Measurements from ENCODE around the gene NAT10. TPM values are rescaled to one million over a fixed set of nuclear protein-coding genes. Genes with fewer than 3 reads are reported as not detected.

The NAT10 gene
- total and polyA plus RNA-seq, 3 experiments from 2014 or later: 40.1 to 148 (median 143) TPM

- DNase-seq: no peak
- Mint-ChIP-seq H3K9me3 (no peaks in the 10 kb centered on the region), H3K36me3 (no peaks in the 10 kb centered on the region), H3K4me3 (no peak overlapping the region), H3K27ac (no peak overlapping the region), H3K4me1 (no peaks in the 10 kb centered on the region), H3K27me3 (peaks cover 0 to 4% of the 10 kb centered on the region in 2 donors)
- ChIA-PET POLR2A (no interaction called here), CTCF (interaction anchor here (1.2 to 7.6 kb wide), 2 partner anchors 8 to 174 kb away, joined by 3 to 54 read pairs; no protein-coding TSS in a partner anchor)
- no peaks in the 10 kb centered on the region for H3K36me3 ChIP-seq (ENCODE audit: insufficient read depth, low read length)
- H3K27ac ChIP-seq (ENCODE audit: low read depth, low read length): no peak overlapping the region
- no peaks in the 10 kb centered on the region for H3K4me1 ChIP-seq (ENCODE audit: insufficient read depth, low read length)
- H3K4me3 ChIP-seq (ENCODE audit: low read length): no peak overlapping the region
- no peaks in the 10 kb centered on the region for H3K9me3 ChIP-seq (ENCODE audit: low read length)
- no peaks in the 10 kb centered on the region for H3K27me3 ChIP-seq (ENCODE audit: insufficient read depth, low read length, poor library complexity, severe bottlenecking)
These were observed 76.5 kb downstream of the NAT10 start for GRCh38 chr11:34181856-34182405.

- ChIA-PET POLR2A (no interaction called here), CTCF (interaction anchor here (7.6 kb wide), 1 partner anchor 9 kb away, joined by 54 read pairs; no protein-coding TSS in a partner anchor)
- H3K4me1 ChIP-seq (ENCODE audit: insufficient read depth, low read length): no peaks in the 10 kb centered on the region
- no peak overlapping the region for H3K4me3 ChIP-seq (ENCODE audit: low read length)
- peaks cover 0 to 4% of the 10 kb centered on the region in 2 donors for H3K27me3 Mint-ChIP-seq
- no peak overlapping the region for H3K4me3 Mint-ChIP-seq
- peak overlapping the region in 1 of 8 donors; percentile 54 for H3K27ac Mint-ChIP-seq
- no peak overlapping the region for H3K27ac ChIP-seq (ENCODE audit: low read depth, low read length)
- no peaks in the 10 kb centered on the region for H3K27me3 ChIP-seq (ENCODE audit: insufficient read depth, low read length, poor library complexity, severe bottlenecking)
- H3K36me3 Mint-ChIP-seq: no peaks in the 10 kb centered on the region
- DNase-seq: no peak
- H3K4me1 Mint-ChIP-seq: no peaks in the 10 kb centered on the region
- no peaks in the 10 kb centered on the region for H3K36me3 ChIP-seq (ENCODE audit: insufficient read depth, low read length)
- H3K9me3 Mint-ChIP-seq: no peaks in the 10 kb centered on the region
- H3K9me3 ChIP-seq (ENCODE audit: low read length): no peaks in the 10 kb centered on the region
These were observed 77.0 kb downstream of the NAT10 start for GRCh38 chr11:34182425-34182824.

- Mint-ChIP-seq H3K4me3 (no peak overlapping the region), H3K27ac (peak overlapping the region in 1 of 8 donors; percentile 54), H3K36me3 (no peaks in the 10 kb centered on the region), H3K27me3 (peaks cover 0 to under 1% of the 10 kb centered on the region in 2 donors), H3K4me1 (no peaks in the 10 kb centered on the region), H3K9me3 (no peaks in the 10 kb centered on the region)
- no peak for DNase-seq
- H3K4me3 ChIP-seq (ENCODE audit: low read length): no peak overlapping the region
- no peaks in the 10 kb centered on the region for H3K27me3 ChIP-seq (ENCODE audit: insufficient read depth, low read length, poor library complexity, severe bottlenecking)
- no peaks in the 10 kb centered on the region for H3K9me3 ChIP-seq (ENCODE audit: low read length)
- H3K27ac ChIP-seq (ENCODE audit: low read depth, low read length): no peak overlapping the region
- no peaks in the 10 kb centered on the region for H3K36me3 ChIP-seq (ENCODE audit: insufficient read depth, low read length)
- POLR2A ChIA-PET: no interaction called here
- CTCF ChIA-PET: interaction anchor here (7.6 kb wide), 1 partner anchor 10 kb away, joined by 54 read pairs; no protein-coding TSS in a partner anchor
- no peaks in the 10 kb centered on the region for H3K4me1 ChIP-seq (ENCODE audit: insufficient read depth, low read length)
These were observed 77.7 kb downstream of the NAT10 start for GRCh38 chr11:34182921-34183685.

GRCh38 chr11:34183848-34184391 lies 78.5 kb downstream of the NAT10 start:
- no peak overlapping the region for H3K4me3 ChIP-seq (ENCODE audit: low read length)
- ChIA-PET CTCF (interaction anchor here (0.8 to 7.6 kb wide), 2 partner anchors 10 to 181 kb away, joined by 3 to 54 read pairs; no protein-coding TSS in a partner anchor), POLR2A (no interaction called here)
- no peak overlapping the region for H3K27ac ChIP-seq (ENCODE audit: low read depth, low read length)
- Mint-ChIP-seq H3K4me3 (no peak overlapping the region), H3K27me3 (no peaks in the 10 kb centered on the region), H3K9me3 (no peaks in the 10 kb centered on the region), H3K4me1 (no peaks in the 10 kb centered on the region), H3K27ac (no peak overlapping the region), H3K36me3 (no peaks in the 10 kb centered on the region)
- no peaks in the 10 kb centered on the region for H3K36me3 ChIP-seq (ENCODE audit: insufficient read depth, low read length)
- no peaks in the 10 kb centered on the region for H3K9me3 ChIP-seq (ENCODE audit: low read length)
- no peaks in the 10 kb centered on the region for H3K4me1 ChIP-seq (ENCODE audit: insufficient read depth, low read length)
- H3K27me3 ChIP-seq (ENCODE audit: insufficient read depth, low read length, poor library complexity, severe bottlenecking): no peaks in the 10 kb centered on the region
- DNase-seq: no peak

GRCh38 chr11:34184505-34185015 lies 79.1 kb downstream of the NAT10 start:
- Mint-ChIP-seq H3K9me3 (no peaks in the 10 kb centered on the region), H3K36me3 (no peaks in the 10 kb centered on the region), H3K27ac (no peak overlapping the region), H3K27me3 (no peaks in the 10 kb centered on the region), H3K4me1 (no peaks in the 10 kb centered on the region), H3K4me3 (no peak overlapping the region)
- Histone ChIP-seq H3K36me3 (ENCODE audit: insufficient read depth, low read length) (no peaks in the 10 kb centered on the region), H3K4me3 (ENCODE audit: low read length) (no peak overlapping the region), H3K27ac (ENCODE audit: low read depth, low read length) (no peak overlapping the region), H3K9me3 (ENCODE audit: low read length) (no peaks in the 10 kb centered on the region), H3K4me1 (ENCODE audit: insufficient read depth, low read length) (no peaks in the 10 kb centered on the region), H3K27me3 (ENCODE audit: insufficient read depth, low read length, poor library complexity, severe bottlenecking) (no peaks in the 10 kb centered on the region)
- ChIA-PET POLR2A (no interaction called here), CTCF (interaction anchor here (0.8 to 7.6 kb wide), 2 partner anchors 11 to 180 kb away, joined by 3 to 54 read pairs; no protein-coding TSS in a partner anchor)
- DNase-seq: no peak

- ChIA-PET POLR2A (no interaction called here), CTCF (interaction anchor here (7.6 kb wide), 1 partner anchor 13 kb away, joined by 54 read pairs; no protein-coding TSS in a partner anchor)
- H3K27ac Mint-ChIP-seq: no peak overlapping the region
- no peaks in the 10 kb centered on the region for H3K36me3 Mint-ChIP-seq
- H3K4me3 Mint-ChIP-seq: no peak overlapping the region
- no peaks in the 10 kb centered on the region for H3K36me3 ChIP-seq (ENCODE audit: insufficient read depth, low read length)
- H3K4me1 Mint-ChIP-seq: no peaks in the 10 kb centered on the region
- DNase-seq: no peak
- no peak overlapping the region for H3K27ac ChIP-seq (ENCODE audit: low read depth, low read length)
- H3K27me3 ChIP-seq (ENCODE audit: insufficient read depth, low read length, poor library complexity, severe bottlenecking): no peaks in the 10 kb centered on the region
- H3K4me1 ChIP-seq (ENCODE audit: insufficient read depth, low read length): no peaks in the 10 kb centered on the region
- no peak overlapping the region for H3K4me3 ChIP-seq (ENCODE audit: low read length)
- H3K27me3 Mint-ChIP-seq: no peaks in the 10 kb centered on the region
- H3K9me3 ChIP-seq (ENCODE audit: low read length): no peaks in the 10 kb centered on the region
- H3K9me3 Mint-ChIP-seq: no peaks in the 10 kb centered on the region
These were observed 80.8 kb downstream of the NAT10 start for GRCh38 chr11:34185926-34186841.

GRCh38 chr11:34188181-34188580 lies 82.8 kb downstream of the NAT10 start:
- H3K4me1 Mint-ChIP-seq: no peaks in the 10 kb centered on the region
- POLR2A ChIA-PET: no interaction called here

More at GRCh38 chr11:34188181-34188580, 82.8 kb downstream of the NAT10 start:
- DNase-seq: no peak
- Histone ChIP-seq H3K27me3 (ENCODE audit: insufficient read depth, low read length, poor library complexity, severe bottlenecking) (no peaks in the 10 kb centered on the region), H3K4me3 (ENCODE audit: low read length) (no peak overlapping the region), H3K4me1 (ENCODE audit: insufficient read depth, low read length) (no peaks in the 10 kb centered on the region), H3K27ac (ENCODE audit: low read depth, low read length) (no peak overlapping the region), H3K36me3 (ENCODE audit: insufficient read depth, low read length) (no peaks in the 10 kb centered on the region), H3K9me3 (ENCODE audit: low read length) (no peaks in the 10 kb centered on the region)
- H3K27ac Mint-ChIP-seq: no peak overlapping the region
- H3K36me3 Mint-ChIP-seq: no peaks in the 10 kb centered on the region
- no peaks in the 10 kb centered on the region for H3K9me3 Mint-ChIP-seq
- CTCF ChIA-PET: interaction anchor here (0.8 to 7.6 kb wide), 3 partner anchors 15 to 191 kb away, joined by 3 to 54 read pairs (median 3); no protein-coding TSS in a partner anchor
- no peaks in the 10 kb centered on the region for H3K27me3 Mint-ChIP-seq
- H3K4me3 Mint-ChIP-seq: no peak overlapping the region
